ENCODE results near the gene NANOS2. TPM values are rescaled to one million over a fixed set of nuclear protein-coding genes. Genes with fewer than 3 reads are reported as not detected.
A peak's percentile ranks its signal among the peaks of the same experiment; 100 is the strongest.

NANOS2 gene
- total and polyA plus RNA-seq, 12 donors = not detected

DNA sequence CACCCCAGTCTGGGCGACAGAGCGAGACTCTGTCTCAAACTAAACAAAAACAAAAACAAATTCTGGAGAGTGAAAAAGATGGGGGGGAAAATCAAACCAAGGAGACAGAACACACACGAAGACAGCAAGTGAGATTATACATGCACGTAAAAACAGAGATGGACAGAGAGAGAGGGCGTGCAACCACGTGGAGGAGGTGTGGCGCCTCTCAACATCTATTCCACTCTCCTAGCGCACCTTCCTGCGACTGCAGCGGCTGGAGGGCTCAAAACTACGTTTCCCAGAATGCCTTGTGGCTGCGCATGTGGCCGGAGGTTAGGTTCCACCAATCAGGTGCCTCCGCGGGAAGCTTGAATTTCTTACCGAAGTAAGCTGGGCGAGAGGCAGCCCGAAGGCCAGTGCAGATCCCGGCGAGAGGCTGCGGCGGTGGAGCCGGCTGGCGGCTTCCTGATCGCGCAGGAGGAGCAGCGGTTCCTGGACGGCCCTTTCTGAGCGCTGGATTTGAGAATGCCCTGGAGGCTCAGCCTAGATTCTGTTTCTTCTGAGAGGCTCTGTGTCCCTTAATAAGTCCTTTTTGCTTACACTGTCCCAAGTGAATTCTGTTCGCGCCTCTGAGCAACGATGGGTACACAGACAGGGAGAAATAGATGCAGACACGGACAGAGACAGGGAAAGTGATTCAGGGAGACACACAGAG, 13.1 kb upstream of the NANOS2 start:
- peak overlapping the region in 1 of 10 donors; percentile 24 for H3K4me3 ChIP-seq

DNA sequence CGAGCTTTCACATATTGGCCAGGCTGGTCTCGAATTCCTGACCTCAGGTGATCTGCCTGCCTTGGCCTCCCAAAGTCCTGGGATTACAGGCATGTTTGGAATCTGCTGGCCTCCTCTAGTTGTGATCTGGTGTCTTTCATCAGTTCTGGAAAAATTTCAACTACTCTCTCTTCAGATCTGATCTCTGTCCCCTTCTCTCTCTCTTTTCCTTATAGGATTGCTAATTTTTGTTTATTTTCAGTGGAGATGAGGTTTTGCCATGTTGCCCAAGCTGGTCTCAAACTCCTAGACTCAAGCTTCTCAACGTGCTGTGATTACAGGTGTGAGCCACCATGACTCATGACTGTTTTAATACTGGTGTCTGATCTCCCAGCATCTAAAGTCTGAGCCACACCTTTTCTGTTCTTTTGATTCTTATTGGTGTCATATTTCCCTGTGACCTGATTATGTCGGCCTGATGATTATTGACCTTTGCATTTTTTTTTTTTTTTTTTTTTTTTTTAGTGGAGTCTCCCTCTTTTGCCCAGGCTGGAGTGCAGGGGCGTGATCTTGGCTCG, 10.4 kb upstream of the NANOS2 start:
- no peak for TF ChIP-seq CTCF (IDR thresholded peaks at IDR 0.05)
- peaks cover 0 to 9% (median 6%) of the 10 kb centered on the region in 9 donors for H3K4me1 ChIP-seq
- DNase-seq = no peak
- ATAC-seq = no peak
- H3K27me3 ChIP-seq = peaks cover 0 to 7% (median 0%) of the 10 kb centered on the region in 7 donors
- H3K4me3 ChIP-seq = no peak overlapping the region
- H3K36me3 ChIP-seq = no peaks in the 10 kb centered on the region
- 66 to 71% methylated on average over 6 of the region's 6 CpGs for WGBS, 2 donors
- no peak overlapping the region for H3K27ac ChIP-seq
- H3K9me3 ChIP-seq = no peaks in the 10 kb centered on the region
- intact Hi-C loops (cut with DNase I) = loop anchor here in 2 of 10 donors (5.0 to 10.0 kb wide), 2 partner anchors 72 to 90 kb away; partner anchors contain the start of gene CCDC61 (in 1 of the 2)

More for the DNA sequence above, 13.1 kb upstream of the NANOS2 start:
- intact Hi-C loops (cut with DNase I) = loop anchor here in 2 of 10 donors (5.0 to 10.0 kb wide), 2 partner anchors 70 to 87 kb away; partner anchors contain the start of gene CCDC61 (in 1 of the 2)
- Histone ChIP-seq H3K27ac (no peak overlapping the region), H3K9me3 (no peaks in the 10 kb centered on the region), H3K27me3 (peaks cover 0 to 9% (median 0%) of the 10 kb centered on the region in 7 donors), H3K36me3 (no peaks in the 10 kb centered on the region), H3K4me1 (peaks cover 0 to 9% (median 6%) of the 10 kb centered on the region in 9 donors)
- 7% methylated on average over 33 of the region's 33 CpGs for WGBS, 2 donors
- peak; percentile 86 to 90 for DNase-seq
- peak; percentile 82 to 95 (median 94) for ATAC-seq
- TF ChIP-seq CTCF (IDR thresholded peaks at IDR 0.05) = peak in 4 of 9 donors; percentile 14 to 22 (median 20)

DNA sequence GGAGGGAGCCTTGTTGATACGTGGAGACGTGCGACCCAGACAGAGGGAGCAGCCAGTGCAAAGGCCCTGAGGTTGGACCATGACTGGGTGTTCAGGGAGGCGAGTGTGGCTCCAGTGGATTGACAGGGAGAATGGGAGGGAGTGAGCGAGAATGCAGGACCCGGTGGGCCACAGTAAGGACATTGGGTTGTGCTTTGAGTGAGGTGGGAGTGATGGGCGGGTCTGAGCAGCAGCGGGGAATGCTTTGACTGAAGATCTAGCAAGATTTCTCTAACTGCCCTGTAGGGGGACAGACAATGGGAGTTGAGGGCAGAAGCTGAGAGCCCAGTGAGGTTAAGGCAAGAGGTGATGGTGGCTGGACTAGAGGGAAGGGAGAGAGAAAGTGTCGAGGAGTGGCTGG, 7.7 kb upstream of the NANOS2 start:
- WGBS, 2 donors = 56 to 62% methylated on average over 9 of the region's 9 CpGs
- Histone ChIP-seq H3K27me3 (peaks cover 0 to 24% (median 13%) of the 10 kb centered on the region in 7 donors), H3K27ac (no peak overlapping the region), H3K4me3 (no peak overlapping the region), H3K4me1 (no peaks in the 10 kb centered on the region), H3K36me3 (no peaks in the 10 kb centered on the region), H3K9me3 (no peaks in the 10 kb centered on the region)
- intact Hi-C loops (cut with DNase I) = loop anchor here in 2 of 10 donors (2.0 to 10.0 kb wide), 2 partner anchors 55 to 93 kb away; no protein-coding TSS in a partner anchor
- no peak for DNase-seq
- TF ChIP-seq CTCF (IDR thresholded peaks at IDR 0.05) = no peak
- no peak for ATAC-seq

- Histone ChIP-seq H3K9me3 (no peaks in the 10 kb centered on the region), H3K36me3 (no peaks in the 10 kb centered on the region), H3K4me1 (no peaks in the 10 kb centered on the region), H3K4me3 (no peak overlapping the region), H3K27me3 (peaks cover 0 to 26% (median 13%) of the 10 kb centered on the region in 7 donors), H3K27ac (no peak overlapping the region)
- DNase-seq = no peak
- intact Hi-C loops (cut with DNase I) = loop anchor here in 1 of 10 donors (10.0 kb wide), 1 partner anchor 94 kb away; no protein-coding TSS in a partner anchor
- 60 to 68% methylated on average over 8 of the region's 8 CpGs for WGBS, 2 donors
- TF ChIP-seq CTCF (IDR thresholded peaks at IDR 0.05) = no peak
- ATAC-seq = no peak
These were observed 5.9 kb upstream of the NANOS2 start for GRCh38 chr19:45920458-45920857.

Measured in heart right ventricle (tissue), 16 donors.